A673 (cell line): ENCODE results near the gene ZFYVE9. TPM values are rescaled to one million over a fixed set of nuclear protein-coding genes. Genes with fewer than 3 reads are reported as not detected.

Source experiments
- BruUV-seq: library from RNA; stranded (reverse); fragments of 400-500 nt; replicated peaks from 2 replicates; lab custom pipeline; 2021; lab: Mats Ljungman, UMichigan
- CTCF ChIA-PET: fragments of 300-600 bp; sonication (Branson Sonifier 250); formaldehyde crosslinking; loops from one replicate; lab custom pipeline; 2022; ENCODE audit warnings: antibody characterized with exemption; lab: Charles Lee
- POLR2A ChIA-PET: fragments of 300-600 bp; sonication (Branson Sonifier 250); formaldehyde crosslinking; loops from one replicate; lab custom pipeline; 2022; ENCODE audit warnings: antibody characterized with exemption; ENCODE audit not compliant: low non-redundant PET; lab: Charles Lee
- DNase-seq: peaks from one replicate; pipeline ENCODE4 v3.0.0-alpha.2; 2015; ENCODE audit warnings: low spot score
- H3K27ac ChIP-seq: fragments of 200-600 bp; sonication (generic); 2 replicates; pipeline ENCODE4 v1.5.1; 2016; ENCODE audit warnings: mixed run types, low read depth, mild to moderate bottlenecking, mixed read lengths, antibody characterized with exemption, low read length; ENCODE audit not compliant: poor library complexity, severe bottlenecking
- H3K27me3 ChIP-seq: fragments of 200-600 bp; sonication (generic); replicated peaks from 2 replicates; pipeline ENCODE4 v1.6.1; 2017; ENCODE audit warnings: mixed run types, low read depth, mild to moderate bottlenecking, mixed read lengths, antibody characterized with exemption, low read length; ENCODE audit not compliant: insufficient read depth, poor library complexity
- H3K36me3 ChIP-seq: fragments of 200-600 bp; sonication (generic); 2 replicates; pipeline ENCODE4 v1.6.1; 2016; ENCODE audit warnings: mixed run types, mild to moderate bottlenecking, mixed read lengths, antibody characterized with exemption, low read length; ENCODE audit not compliant: insufficient read depth, poor library complexity, severe bottlenecking
- H3K4me1 ChIP-seq: fragments of 200-600 bp; sonication (generic); 2 replicates; pipeline ENCODE4 v1.6.1; 2017; ENCODE audit warnings: mixed run types, mild to moderate bottlenecking, mixed read lengths, antibody characterized with exemption, low read length; ENCODE audit not compliant: insufficient read depth, poor library complexity, severe bottlenecking
- H3K4me3 ChIP-seq: fragments of 200-600 bp; sonication (generic); 2 replicates; pipeline ENCODE4 v1.5.1; 2016; ENCODE audit warnings: low read depth, mixed run types, mild to moderate bottlenecking, mixed read lengths, low read length; ENCODE audit not compliant: poor library complexity, severe bottlenecking
- H3K9me3 ChIP-seq: fragments of 200-600 bp; sonication (generic); 2 replicates; pipeline ENCODE4 v1.6.1; 2016; ENCODE audit warnings: mixed run types, low read depth, mild to moderate bottlenecking, mixed read lengths, antibody characterized with exemption, low read length; ENCODE audit not compliant: poor library complexity, severe bottlenecking
- EZH2 ChIP-seq: fragments of 200-600 bp; sonication (generic); IDR thresholded peaks from 2 replicates; pipeline ENCODE4 v1.6.1; 2017; ENCODE audit warnings: borderline replicate concordance, low read depth, mild to moderate bottlenecking, mixed read lengths, antibody characterized with exemption, low read length; ENCODE audit not compliant: poor library complexity, severe bottlenecking
- intact Hi-C: fragments of 100-400 bp; cut with micrococcal nuclease; formaldehyde crosslinking; loops from one replicate; pipeline ENCODE4 v1.10.0; 2022; ENCODE audit not compliant: unreplicated experiment
- total RNA-seq: library from RNA; stranded (reverse); gene quantifications from 2 replicates; pipeline ENCODE4 v1.2.3, GENCODE V29; 2021
- TF ChIP-seq, protein P1 (sequence below): fragments of 300-800, 200-600 bp; sonication (generic); conservative IDR thresholded peaks from 2 replicates; pipeline ENCODE4 v1.5.1; 2017; ENCODE audit warnings: low read depth, mild to moderate bottlenecking, antibody characterized with exemption, low read length, moderate library complexity, mixed read lengths

ZFYVE9 gene
- total RNA-seq, 1 experiment from 2014 or later, result 19.6 TPM

DNA sequence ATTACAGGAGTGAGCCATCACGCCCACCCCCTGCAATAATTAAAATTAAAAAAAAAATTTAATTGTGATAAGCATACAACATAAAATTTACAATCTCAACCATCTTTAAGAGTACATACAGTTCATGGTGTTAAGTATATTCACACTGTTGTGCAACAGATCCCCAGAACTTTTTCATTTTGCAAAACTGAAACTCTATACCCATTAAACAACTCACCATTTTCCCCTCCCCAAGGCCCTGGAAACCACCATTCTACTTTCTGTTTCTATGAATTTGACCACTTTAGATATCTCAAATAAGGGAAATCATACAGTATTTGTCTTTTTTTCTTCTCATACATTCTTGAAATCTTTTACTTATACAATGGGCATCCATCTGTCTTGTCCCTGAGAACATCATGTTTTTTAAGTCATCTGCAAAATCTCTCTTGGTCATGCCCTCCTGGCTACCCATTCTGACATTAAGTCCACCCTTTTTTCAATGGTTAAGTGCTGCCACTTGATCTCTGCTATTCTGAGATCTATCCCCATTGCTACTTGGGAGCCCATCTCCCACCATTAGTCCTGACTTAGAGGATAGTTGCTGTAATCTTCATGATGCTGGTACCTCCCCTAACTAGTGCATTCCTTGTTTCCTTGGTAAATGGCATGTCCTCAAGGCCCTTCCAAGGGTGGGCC is 39.4 kb upstream of the ZFYVE9 start:
- TF ChIP-seq, protein P1, sequence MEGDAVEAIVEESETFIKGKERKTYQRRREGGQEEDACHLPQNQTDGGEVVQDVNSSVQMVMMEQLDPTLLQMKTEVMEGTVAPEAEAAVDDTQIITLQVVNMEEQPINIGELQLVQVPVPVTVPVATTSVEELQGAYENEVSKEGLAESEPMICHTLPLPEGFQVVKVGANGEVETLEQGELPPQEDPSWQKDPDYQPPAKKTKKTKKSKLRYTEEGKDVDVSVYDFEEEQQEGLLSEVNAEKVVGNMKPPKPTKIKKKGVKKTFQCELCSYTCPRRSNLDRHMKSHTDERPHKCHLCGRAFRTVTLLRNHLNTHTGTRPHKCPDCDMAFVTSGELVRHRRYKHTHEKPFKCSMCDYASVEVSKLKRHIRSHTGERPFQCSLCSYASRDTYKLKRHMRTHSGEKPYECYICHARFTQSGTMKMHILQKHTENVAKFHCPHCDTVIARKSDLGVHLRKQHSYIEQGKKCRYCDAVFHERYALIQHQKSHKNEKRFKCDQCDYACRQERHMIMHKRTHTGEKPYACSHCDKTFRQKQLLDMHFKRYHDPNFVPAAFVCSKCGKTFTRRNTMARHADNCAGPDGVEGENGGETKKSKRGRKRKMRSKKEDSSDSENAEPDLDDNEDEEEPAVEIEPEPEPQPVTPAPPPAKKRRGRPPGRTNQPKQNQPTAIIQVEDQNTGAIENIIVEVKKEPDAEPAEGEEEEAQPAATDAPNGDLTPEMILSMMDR, result no peak
- TF ChIP-seq EZH2, result no peak
- ChIA-PET CTCF (no interaction called here), POLR2A (no interaction called here)
- Histone ChIP-seq H3K4me3 (no peak overlapping the region), H3K4me1 (no peaks in the 10 kb centered on the region), H3K9me3 (no peaks in the 10 kb centered on the region), H3K27ac (no peak overlapping the region), H3K27me3 (no peaks in the 10 kb centered on the region), H3K36me3 (no peaks in the 10 kb centered on the region)
- intact Hi-C loops, result no loop called here
- DNase-seq, result no peak
- BruUV-seq, result no TSS peak

DNA sequence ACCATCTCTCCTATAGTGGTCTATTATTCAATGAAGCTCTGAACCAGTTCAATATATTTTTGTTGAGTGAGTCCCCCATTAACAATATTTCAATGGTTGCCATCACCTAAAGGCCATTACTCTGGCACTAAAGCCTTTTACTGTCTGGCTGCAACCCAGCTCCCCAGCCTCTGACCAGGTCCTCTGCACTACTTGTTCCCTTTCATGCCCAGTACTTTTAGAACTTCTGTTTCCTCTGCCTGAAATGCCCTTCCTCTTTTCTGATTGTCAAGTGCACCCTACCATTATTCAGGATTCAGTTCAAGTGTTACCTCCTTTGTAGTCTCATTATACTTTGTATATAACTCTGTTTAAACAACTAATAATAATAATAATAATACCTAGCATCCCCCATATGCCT is 30.4 kb upstream of the ZFYVE9 start:
- intact Hi-C loops, result no loop called here
- Histone ChIP-seq H3K36me3 (no peaks in the 10 kb centered on the region), H3K9me3 (no peaks in the 10 kb centered on the region), H3K4me3 (no peak overlapping the region), H3K27ac (no peak overlapping the region), H3K27me3 (no peaks in the 10 kb centered on the region), H3K4me1 (no peaks in the 10 kb centered on the region)
- no peak for TF ChIP-seq EZH2
- ChIA-PET POLR2A (no interaction called here), CTCF (no interaction called here)
- no peak for DNase-seq
- no TSS peak for BruUV-seq

DNA sequence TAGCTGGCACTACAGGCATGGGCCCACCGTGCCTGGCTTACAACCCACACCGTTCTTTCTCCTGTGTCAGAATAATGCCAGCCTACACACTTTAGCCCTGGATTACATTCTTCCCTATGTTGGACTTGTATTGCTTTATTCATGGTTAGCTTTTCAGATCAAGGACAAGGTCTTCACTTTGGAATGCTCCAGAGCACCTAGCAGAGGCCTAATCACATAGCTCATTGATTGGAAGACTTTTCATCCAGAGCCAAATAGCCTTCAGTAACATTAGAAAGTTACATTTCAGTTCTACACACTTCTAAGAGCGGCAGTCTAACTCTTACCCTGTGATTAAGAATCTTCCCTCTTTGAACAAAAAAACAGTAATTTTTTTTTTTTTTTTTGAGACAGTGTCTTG is 29.4 kb upstream of the ZFYVE9 start:
- H3K4me1 ChIP-seq, result no peaks in the 10 kb centered on the region
- TF ChIP-seq, protein P1, result no peak
- TF ChIP-seq EZH2, result no peak
- H3K36me3 ChIP-seq, result no peaks in the 10 kb centered on the region
- BruUV-seq, result no TSS peak
- DNase-seq, result no peak
- ChIA-PET POLR2A (no interaction called here), CTCF (interaction anchor here (0.7 kb wide), 1 partner anchor 340 kb away, joined by 8 read pairs; no protein-coding TSS in a partner anchor)
- H3K27ac ChIP-seq, result no peak overlapping the region
- no peaks in the 10 kb centered on the region for H3K27me3 ChIP-seq
- no peaks in the 10 kb centered on the region for H3K9me3 ChIP-seq
- no peak overlapping the region for H3K4me3 ChIP-seq
- intact Hi-C loops, result no loop called here
